Stomach (tissue), 9 donors: Measurements from ENCODE around the gene SARS1. TPM values are rescaled to one million over a fixed set of nuclear protein-coding genes. Genes with fewer than 3 reads are reported as not detected.
A peak's percentile ranks its signal among the peaks of the same experiment; 100 is the strongest.

Source experiments
- DNase-seq, 2 donors: peaks; one replicate each; pipeline versions ENCODE4 v3.0.0 to v3.0.0-alpha.2; 2013 to 2019
- H3K27ac ChIP-seq, 5 donors: fragments of 200-600 bp in 4 of 5; sonication (generic) in 4 of 5; one replicate each; pipeline ENCODE4 v1.5.1; 2013 to 2019; ENCODE audit warnings: mild to moderate bottlenecking in 1 of 5, moderate library complexity in 1 of 5
- H3K27me3 ChIP-seq, 3 donors: fragments of 200-600 bp; sonication (generic); one replicate each; pipeline ENCODE4 v1.5.1; 2017 to 2019; ENCODE audit warnings: mixed run types in 1 of 3
- H3K36me3 ChIP-seq, 4 donors: fragments of 200-600 bp; sonication (generic); 1 replicate in 3 of 4; 2 replicates in 1 of 4; pipeline ENCODE4 v1.5.1; 2016 to 2019
- H3K4me1 ChIP-seq, 4 donors: fragments of 200-600 bp; sonication (generic); one replicate each; pipeline ENCODE4 v1.5.1; 2016 to 2019
- H3K4me3 ChIP-seq, 4 donors: fragments of 200-600 bp; sonication (generic) in 3 of 4; one replicate each; pipeline ENCODE4 v1.5.1; 2016 to 2019; ENCODE audit warnings: mild to moderate bottlenecking in 1 of 4
- H3K9me3 ChIP-seq, 4 donors: fragments of 200-600 bp; sonication (generic); one replicate each; pipeline ENCODE4 v1.5.1; 2016 to 2019
- CTCF ChIP-seq, 7 experiments: fragments of 450-650 bp in 4 of 7; fragments of 200-600 bp in 3 of 7; sonication (generic) in 3 of 7; IDR thresholded peaks; one replicate each; pipeline ENCODE4 v1.5.1; 2016 to 2019; ENCODE audit warnings: antibody characterized with exemption in 7 of 7, control low read depth in 2 of 7, mild to moderate bottlenecking in 1 of 7
- EP300 ChIP-seq: sonication (generic); formaldehyde crosslinking; IDR thresholded peaks from one replicate; pipeline ENCODE4 v1.6.1; 2017; ENCODE audit warnings: antibody characterized with exemption
- POLR2A ChIP-seq, 4 donors: fragments of 450-650 bp; IDR thresholded peaks; one replicate each; pipeline ENCODE4 v1.6.1; 2016; ENCODE audit warnings: antibody characterized with exemption in 4 of 4, control low read depth in 2 of 4, mild to moderate bottlenecking in 1 of 4, moderate library complexity in 1 of 4
- POLR2AphosphoS5 ChIP-seq, 3 donors: sonication (generic); formaldehyde crosslinking; IDR thresholded peaks; one replicate each; pipeline ENCODE4 v1.6.1; 2016; ENCODE audit warnings: antibody characterized with exemption in 3 of 3
- WGBS, 5 donors: extraction: QIAGEN DNeasy Blood & Tissue Kit in 3 of 5; methylation state at CpG; one replicate each; pipeline versions ENCODE4 v1.1.5 to v1.1.7; 2013 to 2018; 5-methylcytosine and 5-hydroxymethylcytosine counted together
- intact Hi-C: fragments of 100-400 bp; cut with DNase I; formaldehyde crosslinking; loops from one replicate; pipeline ENCODE4 v1.15.1; 2023; ENCODE audit warnings: low total_unique reads
- polyA plus RNA-seq, 3 donors: library from polyadenylated mRNA; stranded (reverse); fragments of 200-250 nt; gene quantifications; one replicate each; pipeline ENCODE4 v1.2.3, GENCODE V29; 2013
- total RNA-seq, 5 donors: library from RNA; depleted of rRNA; stranded (reverse); fragments of >200 nt; gene quantifications; one replicate each; pipeline versions ENCODE4 v1.1.0 to v1.2.3, GENCODE V29; 2014 to 2016
- donor health status: healthy with polysubstance abuse.
- donor health status: Bipolar disorder and iron deficiency.
- donor health status: healthy.

SARS1 gene
- total and polyA plus RNA-seq, 8 donors = 80.8 to 232 (median 110) TPM

GRCh38 chr1:109241841-109242345 lies 28.2 kb downstream of the SARS1 start:
- Histone ChIP-seq H3K36me3 (peaks cover 22 to 28% (median 25%) of the 10 kb centered on the region in 4 donors), H3K27me3 (peaks cover 0 to 14% (median 0%) of the 10 kb centered on the region in 3 donors), H3K4me3 (no peak overlapping the region), H3K4me1 (peaks cover 22 to 36% (median 33%) of the 10 kb centered on the region in 4 donors), H3K9me3 (no peaks in the 10 kb centered on the region), H3K27ac (no peak overlapping the region)
- DNase-seq = peak; percentile 8 to 9
- WGBS, 5 donors = 22 to 29% (median 24%) methylated on average over 8 of the region's 8 CpGs
- intact Hi-C loops = no loop called here
- TF ChIP-seq CTCF (IDR thresholded peaks at IDR 0.05) = no peak
- no peak for TF ChIP-seq POLR2AphosphoS5 (IDR thresholded peaks at IDR 0.05)
- no peak for TF ChIP-seq POLR2A (IDR thresholded peaks at IDR 0.05)
- no peak for TF ChIP-seq EP300

- Histone ChIP-seq H3K27ac (no peak overlapping the region), H3K27me3 (peaks cover 0 to 14% (median 0%) of the 10 kb centered on the region in 3 donors), H3K4me3 (no peak overlapping the region), H3K9me3 (no peaks in the 10 kb centered on the region), H3K4me1 (peaks cover 22 to 36% (median 33%) of the 10 kb centered on the region in 4 donors), H3K36me3 (peaks cover 17 to 23% (median 20%) of the 10 kb centered on the region in 4 donors)
- TF ChIP-seq POLR2A (IDR thresholded peaks at IDR 0.05) = no peak
- no peak for TF ChIP-seq CTCF (IDR thresholded peaks at IDR 0.05)
- TF ChIP-seq EP300 = no peak
- TF ChIP-seq POLR2AphosphoS5 (IDR thresholded peaks at IDR 0.05) = no peak
- intact Hi-C loops = no loop called here
- WGBS, 5 donors = 48 to 70% (median 62%) methylated on average over 7 of the region's 7 CpGs
- peak; percentile 23 to 54 for DNase-seq
Measured at GRCh38 chr1:109242387-109242786, 28.7 kb downstream of the SARS1 start.

GRCh38 chr1:109243221-109243620 lies 29.5 kb downstream of the SARS1 start:
- H3K36me3 ChIP-seq = peaks cover 9 to 14% (median 12%) of the 10 kb centered on the region in 4 donors
- no peak for DNase-seq
- TF ChIP-seq CTCF (IDR thresholded peaks at IDR 0.05) = no peak
- TF ChIP-seq EP300 = no peak
- TF ChIP-seq POLR2A (IDR thresholded peaks at IDR 0.05) = no peak
- TF ChIP-seq POLR2AphosphoS5 (IDR thresholded peaks at IDR 0.05) = no peak
- WGBS, 5 donors = 54 to 69% (median 56%) methylated on average over 4 to 5 of the region's 5 CpGs
- no peak overlapping the region for H3K4me3 ChIP-seq
- intact Hi-C loops = no loop called here
- H3K27ac ChIP-seq = no peak overlapping the region
- H3K4me1 ChIP-seq = peaks cover 22 to 36% (median 33%) of the 10 kb centered on the region in 4 donors
- H3K27me3 ChIP-seq = peaks cover 0 to 14% (median 0%) of the 10 kb centered on the region in 3 donors
- no peaks in the 10 kb centered on the region for H3K9me3 ChIP-seq

GRCh38 chr1:109243860-109244552 lies 30.3 kb downstream of the SARS1 start:
- peak; percentile 7 to 9 for DNase-seq

More at GRCh38 chr1:109243860-109244552, 30.3 kb downstream of the SARS1 start:
- 77 to 88% (median 79%) methylated on average over 8 of the region's 8 CpGs for WGBS, 5 donors
- Histone ChIP-seq H3K9me3 (no peaks in the 10 kb centered on the region), H3K4me1 (peaks cover 24 to 40% (median 35%) of the 10 kb centered on the region in 4 donors), H3K4me3 (no peak overlapping the region), H3K36me3 (peaks cover under 1 to 6% (median 4%) of the 10 kb centered on the region in 4 donors), H3K27me3 (peaks cover 0 to 14% (median 0%) of the 10 kb centered on the region in 3 donors), H3K27ac (no peak overlapping the region)
- intact Hi-C loops = no loop called here
- TF ChIP-seq CTCF (IDR thresholded peaks at IDR 0.05) = no peak
- no peak for TF ChIP-seq POLR2AphosphoS5 (IDR thresholded peaks at IDR 0.05)
- no peak for TF ChIP-seq EP300
- no peak for TF ChIP-seq POLR2A (IDR thresholded peaks at IDR 0.05)
